CD4-positive, CD25-positive, alpha-beta regulatory T cell (primary cell): ENCODE data around the gene GPD1L. TPM values are rescaled to one million over a fixed set of nuclear protein-coding genes. Genes with fewer than 3 reads are reported as not detected.

Source experiments
- ATAC-seq, 2 donors: fragments of 150-1000 bp; cut with Tn5 transposase; one replicate each; pipeline ENCODE4 v1.10.0; 2021; ENCODE audit warnings: low read depth in 2 of 2, moderate number of reproducible peaks in 2 of 2, moderate library complexity in 1 of 2
- DNase-seq, 3 donors: peaks; one replicate each; pipeline versions ENCODE4 v3.0.0 to v3.0.0-alpha.2; 2012 to 2022; ENCODE audit warnings: mixed read lengths in 1 of 3
- H3K27ac ChIP-seq: one replicate; pipeline ENCODE4 v1.7.0; 2013; ENCODE audit warnings: mild to moderate bottlenecking, low read length; ENCODE audit not compliant: insufficient read depth, poor library complexity, severe bottlenecking
- H3K27me3 ChIP-seq: one replicate; pipeline ENCODE4 v1.7.0; 2013; ENCODE audit warnings: low read length; ENCODE audit not compliant: control insufficient read depth, insufficient read depth
- H3K36me3 ChIP-seq: one replicate; pipeline ENCODE4 v1.7.0; 2013; ENCODE audit warnings: mild to moderate bottlenecking, low read length, moderate library complexity; ENCODE audit not compliant: control insufficient read depth, insufficient read depth
- H3K4me1 ChIP-seq: 2 replicates; pipeline ENCODE4 v1.7.0; 2013; ENCODE audit warnings: mild to moderate bottlenecking, low read length; ENCODE audit not compliant: insufficient read depth, control insufficient read depth, poor library complexity, severe bottlenecking
- H3K4me3 ChIP-seq: one replicate; pipeline ENCODE4 v1.7.0; 2013; ENCODE audit warnings: low read depth, mild to moderate bottlenecking, low read length, moderate library complexity
- H3K9me3 ChIP-seq, 2 experiments: 1 replicate in 1 of 2; 2 replicates in 1 of 2; pipeline ENCODE4 v1.7.0; 2013; ENCODE audit warnings: low read length in 2 of 2, mild to moderate bottlenecking in 1 of 2, moderate library complexity in 1 of 2; ENCODE audit not compliant: control insufficient read depth in 2 of 2
- H3K27ac Mint-ChIP-seq, 3 donors: one replicate each; pipeline ENCODE4 v1.8.0; 2020 to 2022; ENCODE audit warnings: mild to moderate bottlenecking in 3 of 3, mixed read lengths in 3 of 3, moderate library complexity in 2 of 3
- H3K27me3 Mint-ChIP-seq: one replicate; pipeline ENCODE4 v1.8.0; 2022; ENCODE audit warnings: mild to moderate bottlenecking, mixed read lengths
- H3K36me3 Mint-ChIP-seq: one replicate; pipeline ENCODE4 v1.8.0; 2020; ENCODE audit warnings: mixed read lengths
- H3K4me1 Mint-ChIP-seq, 4 donors: one replicate each; pipeline ENCODE4 v1.8.0; 2020 to 2022; ENCODE audit warnings: mixed read lengths in 4 of 4, mild to moderate bottlenecking in 1 of 4
- H3K4me3 Mint-ChIP-seq, 4 donors: one replicate each; pipeline ENCODE4 v1.8.0; 2020 to 2022; ENCODE audit warnings: mild to moderate bottlenecking in 4 of 4, mixed read lengths in 4 of 4, moderate library complexity in 3 of 4
- H3K9me3 Mint-ChIP-seq, 7 donors: one replicate each; pipeline ENCODE4 v1.8.0; 2020 to 2022; ENCODE audit warnings: mixed read lengths in 7 of 7, mild to moderate bottlenecking in 3 of 7, moderate library complexity in 2 of 7
- polyA plus RNA-seq, 4 donors: library from polyadenylated mRNA; unstranded; fragments of 300-500 nt; fragmentation: Illumina TruSeq; gene quantifications; one replicate each; pipeline ENCODE4 v1.2.3, GENCODE V29; 2021
- total RNA-seq: library from RNA; stranded (reverse); gene quantifications from one replicate; pipeline ENCODE4 v1.2.3, GENCODE V29; 2022

GPD1L gene
- total and polyA plus RNA-seq, 5 donors from 2014 or later: 19.5 to 30.3 (median 26.4) TPM

DNA sequence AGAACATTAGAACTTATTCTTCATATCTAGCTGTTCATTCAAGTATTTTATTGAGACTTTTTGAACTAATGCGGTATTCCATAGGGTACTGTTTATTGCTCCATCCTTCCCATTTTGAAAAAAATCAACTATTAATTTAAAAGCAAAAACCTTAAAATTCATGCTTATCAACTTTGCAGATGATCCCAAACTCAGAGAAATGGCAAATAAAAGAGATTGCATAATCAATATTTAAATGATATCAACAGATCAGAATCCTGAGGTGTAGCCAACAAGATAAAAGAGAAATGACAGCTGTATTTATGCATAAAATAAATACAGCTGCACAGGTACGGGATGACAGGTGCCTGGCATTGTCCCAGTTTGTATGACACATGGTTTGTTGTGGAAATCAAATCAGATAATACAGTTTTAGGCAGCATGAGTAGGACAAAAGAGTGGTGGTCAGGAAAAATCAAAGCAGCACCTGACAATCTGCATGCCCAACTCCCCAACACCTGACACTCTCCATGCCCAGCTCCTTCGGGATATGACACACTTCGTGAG is 89.6 kb downstream of the GPD1L start:
- Mint-ChIP-seq H3K4me1 (no peaks in the 10 kb centered on the region), H3K36me3 (no peaks in the 10 kb centered on the region), H3K4me3 (no peak overlapping the region), H3K9me3 (peaks cover 0 to 2% (median 0%) of the 10 kb centered on the region in 7 donors), H3K27ac (no peak overlapping the region), H3K27me3 (peaks cover 34% of the 10 kb centered on the region)
- peaks cover 10% of the 10 kb centered on the region for H3K27me3 ChIP-seq
- DNase-seq (no peak), ATAC-seq (no peak)
- H3K4me3 ChIP-seq: no peak overlapping the region
- no peak overlapping the region for H3K27ac ChIP-seq
- H3K36me3 ChIP-seq: no peaks in the 10 kb centered on the region
- no peaks in the 10 kb centered on the region for H3K4me1 ChIP-seq
- no peaks in the 10 kb centered on the region for H3K9me3 ChIP-seq

DNA sequence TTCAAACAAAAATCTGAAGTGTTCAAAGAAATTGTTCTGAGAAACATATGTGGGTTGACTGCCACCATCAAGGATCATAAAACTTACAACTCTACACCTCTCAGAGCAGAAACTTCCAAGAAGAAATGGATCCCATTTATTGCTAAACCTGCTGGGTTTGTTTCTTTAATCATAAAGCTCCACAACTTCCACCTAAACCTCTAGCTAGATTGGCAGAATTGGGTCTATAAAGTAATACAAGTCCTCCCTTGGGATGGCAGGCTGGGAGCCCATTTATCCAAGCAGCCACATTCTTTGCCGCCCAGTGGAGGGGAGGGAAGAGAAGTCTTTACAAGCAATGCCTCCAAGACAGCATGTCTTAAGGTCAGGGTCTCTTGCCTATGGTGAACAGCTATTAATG is 91.6 kb downstream of the GPD1L start:
- Histone ChIP-seq H3K27me3 (peaks cover 10% of the 10 kb centered on the region), H3K9me3 (no peaks in the 10 kb centered on the region), H3K4me3 (no peak overlapping the region), H3K4me1 (no peaks in the 10 kb centered on the region), H3K27ac (no peak overlapping the region), H3K36me3 (no peaks in the 10 kb centered on the region)
- H3K27ac Mint-ChIP-seq: no peak overlapping the region
- H3K4me1 Mint-ChIP-seq: peaks cover 0 to 2% (median 0%) of the 10 kb centered on the region in 4 donors
- ATAC-seq (no peak), DNase-seq (no peak)
- no peaks in the 10 kb centered on the region for H3K36me3 Mint-ChIP-seq
- H3K9me3 Mint-ChIP-seq: no peaks in the 10 kb centered on the region
- H3K27me3 Mint-ChIP-seq: peaks cover 31% of the 10 kb centered on the region
- H3K4me3 Mint-ChIP-seq: no peak overlapping the region

DNA sequence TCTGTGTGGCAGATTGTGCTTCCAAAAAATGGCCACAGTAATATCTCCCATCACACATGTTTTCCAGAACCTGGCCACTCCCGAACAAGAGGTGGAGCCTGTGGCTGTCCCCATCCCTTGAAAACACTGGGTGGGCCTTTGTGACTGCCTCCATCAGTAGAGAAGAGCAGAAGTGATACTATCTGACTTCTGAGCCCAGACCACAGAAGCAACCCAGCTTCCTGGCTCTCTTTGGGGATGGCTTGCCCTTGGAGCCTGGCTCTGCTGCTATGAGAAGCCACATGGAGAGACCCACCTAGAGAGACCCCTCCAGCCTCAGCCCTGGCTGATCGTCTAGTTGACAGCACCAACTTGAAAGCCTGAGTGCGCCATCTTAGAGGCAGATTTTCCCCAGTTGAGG is 92.3 kb downstream of the GPD1L start:
- no peak for DNase-seq

DNA sequence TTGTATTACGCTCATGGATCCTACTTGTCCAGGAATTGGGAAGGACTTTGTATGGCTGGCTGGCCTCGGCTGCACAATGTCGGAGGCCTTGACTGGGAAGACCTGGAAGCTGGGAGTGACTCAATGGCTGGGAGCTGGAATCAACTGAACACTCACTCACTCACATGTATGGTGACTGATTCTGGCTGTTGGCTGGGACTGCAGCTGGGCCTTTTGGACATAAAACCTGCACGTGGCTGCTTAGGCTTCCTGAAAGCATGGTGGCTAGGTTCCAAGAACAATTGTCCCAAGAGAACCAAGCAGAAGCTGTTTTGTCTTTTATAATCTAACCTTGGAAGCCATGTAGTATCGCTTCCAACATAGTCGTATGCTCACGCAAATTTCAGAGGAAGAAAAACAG is 94.1 kb downstream of the GPD1L start:
- Mint-ChIP-seq H3K36me3 (no peaks in the 10 kb centered on the region), H3K4me1 (peaks cover 0 to 2% (median 0%) of the 10 kb centered on the region in 4 donors), H3K9me3 (no peaks in the 10 kb centered on the region), H3K27me3 (peaks cover 38% of the 10 kb centered on the region), H3K4me3 (no peak overlapping the region), H3K27ac (no peak overlapping the region)
- no peaks in the 10 kb centered on the region for H3K36me3 ChIP-seq
- H3K27ac ChIP-seq: no peak overlapping the region
- H3K9me3 ChIP-seq: no peaks in the 10 kb centered on the region
- DNase-seq (no peak), ATAC-seq (no peak)
- H3K4me1 ChIP-seq: no peaks in the 10 kb centered on the region
- H3K27me3 ChIP-seq: peaks cover 10% of the 10 kb centered on the region
- no peak overlapping the region for H3K4me3 ChIP-seq

More for the DNA sequence above, 92.3 kb downstream of the GPD1L start:
- Histone ChIP-seq H3K9me3 (no peaks in the 10 kb centered on the region), H3K36me3 (no peaks in the 10 kb centered on the region), H3K4me1 (no peaks in the 10 kb centered on the region), H3K27me3 (peaks cover 10% of the 10 kb centered on the region), H3K4me3 (no peak overlapping the region), H3K27ac (no peak overlapping the region)
- peak in 1 of 2 donors; percentile 31 for ATAC-seq
- Mint-ChIP-seq H3K27ac (no peak overlapping the region), H3K4me1 (peaks cover 0 to 2% (median 0%) of the 10 kb centered on the region in 4 donors), H3K36me3 (no peaks in the 10 kb centered on the region), H3K4me3 (no peak overlapping the region), H3K27me3 (peaks cover 29% of the 10 kb centered on the region), H3K9me3 (no peaks in the 10 kb centered on the region)

DNA sequence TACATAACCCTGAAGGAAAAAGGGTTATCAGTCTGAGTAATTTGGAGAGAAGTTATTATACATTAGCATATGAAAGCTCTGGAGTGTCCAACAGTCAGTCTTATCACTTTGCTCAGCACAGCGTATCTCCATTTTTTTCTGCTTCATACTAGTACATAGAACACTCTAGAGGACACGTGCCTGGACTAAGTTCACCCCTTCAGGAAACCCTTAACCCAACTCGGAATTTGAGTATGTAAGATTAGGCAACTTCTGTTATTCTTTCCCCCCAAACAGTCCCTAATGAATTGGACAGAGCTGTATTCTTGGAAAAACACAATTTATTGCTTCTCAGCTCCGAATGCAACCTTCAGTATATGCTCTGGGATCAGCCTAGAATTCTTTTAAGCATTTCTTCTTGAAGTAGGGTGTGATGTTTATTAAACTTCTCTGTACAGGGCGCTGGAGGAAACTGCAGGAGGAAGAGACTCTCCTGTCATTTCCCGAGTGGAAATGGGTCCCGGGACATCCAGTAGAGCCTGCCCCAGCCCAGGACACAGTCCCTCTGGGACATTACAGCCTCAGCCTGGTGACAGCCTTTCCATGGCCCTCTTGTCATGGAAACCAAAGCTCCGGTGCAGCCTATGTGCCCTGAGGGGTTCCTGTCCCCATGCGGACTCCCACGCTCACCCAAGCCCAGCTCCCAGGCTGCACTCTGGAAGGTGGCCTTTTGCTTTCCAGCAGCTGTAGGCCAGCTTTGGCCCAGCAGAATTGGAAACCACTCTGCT is 94.8 kb downstream of the GPD1L start:
- Mint-ChIP-seq H3K27ac (no peak overlapping the region), H3K4me1 (peaks cover 0 to 2% (median 0%) of the 10 kb centered on the region in 4 donors), H3K27me3 (peaks cover 42% of the 10 kb centered on the region), H3K36me3 (no peaks in the 10 kb centered on the region), H3K4me3 (no peak overlapping the region), H3K9me3 (no peaks in the 10 kb centered on the region)
- H3K4me1 ChIP-seq: no peaks in the 10 kb centered on the region
- H3K27ac ChIP-seq: no peak overlapping the region
- H3K27me3 ChIP-seq: peaks cover 8% of the 10 kb centered on the region
- no peak for ATAC-seq
- no peak for DNase-seq
- H3K9me3 ChIP-seq: no peaks in the 10 kb centered on the region
- H3K36me3 ChIP-seq: no peaks in the 10 kb centered on the region
- no peak overlapping the region for H3K4me3 ChIP-seq

DNA sequence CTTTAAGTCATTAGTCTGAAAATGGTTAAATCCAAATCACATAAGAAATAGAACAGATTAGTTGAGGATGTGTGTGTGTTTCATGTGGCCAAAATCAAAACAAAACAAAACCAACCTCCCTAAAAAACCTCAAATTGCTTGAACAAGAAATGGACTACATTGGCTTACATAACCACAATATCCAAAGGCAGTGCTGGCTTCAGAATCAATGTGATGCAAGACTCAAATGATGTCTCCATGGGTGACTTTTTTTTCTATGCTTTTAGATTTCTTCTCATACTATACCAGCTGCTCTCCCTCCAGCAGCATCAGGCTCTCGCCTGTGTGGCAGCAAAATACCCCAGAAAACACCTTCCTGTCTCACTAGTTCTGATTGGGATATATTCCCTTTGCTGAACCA is 96.1 kb downstream of the GPD1L start:
- H3K27me3 ChIP-seq: peaks cover 2% of the 10 kb centered on the region
- no peaks in the 10 kb centered on the region for H3K36me3 ChIP-seq
- Mint-ChIP-seq H3K27me3 (peaks cover 42% of the 10 kb centered on the region), H3K4me1 (peaks cover 0 to 2% (median 0%) of the 10 kb centered on the region in 4 donors), H3K36me3 (no peaks in the 10 kb centered on the region), H3K9me3 (no peaks in the 10 kb centered on the region), H3K4me3 (no peak overlapping the region), H3K27ac (no peak overlapping the region)
- no peaks in the 10 kb centered on the region for H3K9me3 ChIP-seq
- no peak overlapping the region for H3K27ac ChIP-seq
- H3K4me1 ChIP-seq: no peaks in the 10 kb centered on the region
- ATAC-seq (no peak), DNase-seq (no peak)
- H3K4me3 ChIP-seq: no peak overlapping the region

DNA sequence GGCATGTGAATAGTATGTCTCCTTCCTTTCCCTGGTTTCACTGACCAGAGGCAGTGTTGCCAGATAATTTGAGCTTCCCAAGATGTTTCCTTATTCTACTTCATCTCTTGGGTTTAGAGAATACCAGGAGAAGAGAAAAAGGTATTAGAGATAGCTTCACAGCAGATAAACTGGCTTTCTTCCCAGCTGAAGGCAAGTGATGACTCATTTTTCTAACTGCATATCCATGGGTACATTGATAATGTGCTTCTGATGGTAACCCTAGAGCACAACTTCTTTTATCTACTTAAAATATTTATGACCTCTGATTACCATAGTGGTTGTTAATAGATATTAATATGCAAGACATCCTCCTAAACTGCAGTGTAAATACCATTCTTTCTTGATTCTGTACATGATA is 97.4 kb downstream of the GPD1L start:
- Histone ChIP-seq H3K4me3 (no peak overlapping the region), H3K9me3 (no peaks in the 10 kb centered on the region), H3K4me1 (no peaks in the 10 kb centered on the region), H3K27me3 (peaks cover 2% of the 10 kb centered on the region), H3K36me3 (no peaks in the 10 kb centered on the region), H3K27ac (no peak overlapping the region)
- Mint-ChIP-seq H3K4me1 (peaks cover 0 to 2% (median 0%) of the 10 kb centered on the region in 4 donors), H3K9me3 (no peaks in the 10 kb centered on the region), H3K36me3 (no peaks in the 10 kb centered on the region), H3K27ac (no peak overlapping the region), H3K4me3 (no peak overlapping the region), H3K27me3 (peaks cover 32% of the 10 kb centered on the region)
- ATAC-seq: no peak
- no peak for DNase-seq

DNA sequence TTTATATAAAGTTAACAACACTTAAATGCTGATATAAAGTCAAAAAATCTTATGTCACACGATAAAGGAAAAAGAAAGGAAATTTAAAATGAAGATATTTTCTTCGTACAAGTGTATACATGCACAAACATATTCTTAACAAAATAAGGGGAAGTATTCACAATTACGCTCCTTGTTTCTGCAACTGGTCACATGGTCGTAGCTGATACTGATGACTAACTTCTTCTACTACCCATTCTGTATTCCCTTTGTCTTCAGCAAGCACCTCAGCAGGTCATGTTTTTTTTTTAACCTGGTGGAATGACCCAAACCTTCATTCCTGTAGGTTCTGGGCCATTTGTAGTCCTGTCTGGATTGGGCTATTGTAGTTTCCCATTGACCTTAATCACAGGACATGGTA is 102.0 kb downstream of the GPD1L start:
- Mint-ChIP-seq H3K36me3 (no peaks in the 10 kb centered on the region), H3K27ac (no peak overlapping the region), H3K9me3 (no peaks in the 10 kb centered on the region), H3K4me1 (no peaks in the 10 kb centered on the region), H3K4me3 (no peak overlapping the region), H3K27me3 (peaks cover 13% of the 10 kb centered on the region)
- DNase-seq (no peak), ATAC-seq (no peak)
- Histone ChIP-seq H3K4me3 (no peak overlapping the region), H3K4me1 (no peaks in the 10 kb centered on the region), H3K27me3 (no peaks in the 10 kb centered on the region), H3K9me3 (no peaks in the 10 kb centered on the region), H3K36me3 (no peaks in the 10 kb centered on the region), H3K27ac (no peak overlapping the region)
